HG02970 (cell line): Measurements from ENCODE around the gene LGALS8.
"Not testable (repeated sequence)": the region's sequence is repeated elsewhere in the genome, so short reads cannot be mapped to it uniquely, and the experiment has no call there.

Experiments used
- ATAC-seq: cut with Tn5 transposase; IDR thresholded peaks from one replicate; pipeline ENCODE4 v1.9.1; 2021; ENCODE audit warnings: mild to moderate bottlenecking, moderate library complexity, moderate number of reproducible peaks; ENCODE audit not compliant: unreplicated experiment, low FRiP score

The LGALS8 gene

DNA sequence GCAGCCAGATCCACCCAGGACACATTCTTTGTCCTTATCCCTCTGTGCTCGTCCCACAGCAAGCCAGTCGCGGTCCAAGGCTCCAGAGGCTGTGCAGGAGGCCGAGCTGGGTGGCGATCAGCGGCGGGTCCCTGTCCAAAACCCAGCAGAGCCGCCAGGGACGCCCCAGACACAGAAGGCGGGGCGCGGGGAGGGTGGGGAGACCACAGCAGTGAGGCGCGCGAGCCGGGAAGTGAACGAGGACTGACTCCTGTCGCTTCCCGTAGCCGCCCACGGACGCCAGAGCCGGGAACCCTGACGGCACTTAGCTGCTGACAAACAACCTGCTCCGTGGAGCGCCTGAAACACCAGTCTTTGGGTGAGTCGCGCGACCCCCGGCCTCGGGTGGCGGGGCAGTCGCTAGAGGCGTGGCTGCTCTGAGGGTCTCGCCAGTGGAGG is at the start of gene LGALS8:
TSS of gene LGALS8 (plus strand) at position 279 of the 438 bp plus-strand sequence. CDS start 2,089 bp downstream, outside the sequence.
- ATAC-seq: peak; percentile 62

GRCh38 chr1:236476019-236476418 is 47.8 kb upstream of the LGALS8 start:
- ATAC-seq: no peak

- ATAC-seq: no peak
Measured at GRCh38 chr1:236480758-236481436, 42.9 kb upstream of the LGALS8 start.

- ATAC-seq: no peak
Measured at GRCh38 chr1:236484310-236484971, 39.3 kb upstream of the LGALS8 start.

DNA sequence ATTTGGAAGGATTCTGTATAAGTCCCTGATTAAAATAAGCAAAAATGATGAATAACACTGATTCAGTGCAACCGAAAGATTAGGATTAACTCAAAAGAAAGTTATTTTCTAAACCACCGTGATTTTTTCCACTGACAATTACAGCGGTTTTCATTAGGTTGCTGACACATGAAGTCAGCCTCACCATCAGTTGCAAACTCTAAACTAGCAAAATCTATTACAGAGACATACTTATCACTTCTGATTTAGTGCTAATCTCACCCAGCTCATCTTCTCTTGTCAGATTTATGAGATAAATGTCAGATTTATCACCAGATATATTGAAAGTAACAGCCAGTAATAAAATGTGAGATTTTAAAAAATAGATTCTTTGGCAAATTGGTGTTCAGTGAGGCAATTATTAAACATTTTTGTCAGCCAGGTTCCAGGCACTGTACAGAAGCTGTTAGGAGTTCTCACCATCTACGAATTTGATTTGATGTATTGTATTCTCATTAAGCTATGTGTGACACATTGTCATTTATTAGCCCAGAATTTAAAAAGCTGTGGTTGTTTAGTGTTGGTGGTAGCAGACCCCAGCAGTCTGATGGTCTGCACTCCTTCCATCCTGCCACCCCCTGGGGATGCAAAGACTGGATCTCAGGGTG is 37.3 kb upstream of the LGALS8 start:
- ATAC-seq: no peak

DNA sequence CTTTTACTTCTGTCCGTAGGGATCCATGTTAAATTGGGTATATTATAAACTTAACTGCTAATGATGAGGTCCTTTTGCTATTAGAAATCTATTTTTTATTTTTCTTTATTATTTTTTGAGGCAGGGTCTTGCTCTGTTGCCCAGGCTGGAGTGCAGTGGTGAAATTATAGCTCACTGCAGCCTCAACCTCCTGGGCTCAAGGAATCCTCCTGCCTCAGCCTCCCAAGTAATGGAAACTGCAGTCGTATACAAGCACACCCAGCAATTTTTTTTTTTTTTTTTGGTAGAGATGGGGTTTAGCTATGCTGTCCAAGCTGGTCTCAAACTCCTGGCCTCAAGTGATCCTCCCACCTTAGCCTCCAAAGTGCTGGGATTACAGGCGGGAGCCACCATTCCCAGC is 34.6 kb upstream of the LGALS8 start:
- not testable (repeated sequence) for ATAC-seq

GRCh38 chr1:236489710-236490377 is 33.9 kb upstream of the LGALS8 start:
- ATAC-seq: no peak

DNA sequence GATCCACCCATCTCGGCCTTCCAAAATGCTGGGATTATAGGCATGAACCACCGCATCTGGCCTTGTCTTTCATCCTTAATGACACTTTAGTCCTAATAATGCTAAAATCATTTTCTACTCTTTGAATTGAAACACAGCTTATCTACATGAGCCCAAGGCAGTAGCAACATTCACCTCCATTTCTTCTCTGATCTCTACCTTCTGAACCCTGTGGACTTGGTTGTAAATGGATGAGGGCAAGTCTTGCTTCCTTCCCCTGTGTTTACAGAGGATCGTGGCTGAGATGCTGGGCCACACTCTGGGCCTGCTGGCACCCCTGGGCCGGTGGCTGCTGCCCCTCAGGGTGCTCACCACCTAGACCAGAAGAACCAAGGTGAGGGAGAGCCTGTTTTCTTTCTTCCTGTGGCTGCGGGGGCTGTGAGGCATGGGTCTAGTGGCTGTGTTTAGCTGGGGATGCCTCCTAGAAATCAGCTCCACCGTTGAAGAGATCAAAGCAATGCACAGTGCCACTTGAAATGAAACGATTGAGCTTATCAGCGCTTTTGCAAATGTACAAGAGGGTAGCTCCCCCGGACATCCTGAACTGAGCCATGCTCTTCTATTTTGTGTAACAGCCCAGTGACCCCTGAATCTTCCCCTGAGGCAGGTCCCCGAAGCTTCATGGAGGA is 32.2 kb upstream of the LGALS8 start:
- no peak for ATAC-seq

- no peak for ATAC-seq
Measured at GRCh38 chr1:236492378-236492777, 31.4 kb upstream of the LGALS8 start.

GRCh38 chr1:236494082-236494481 is 29.7 kb upstream of the LGALS8 start:
- no peak for ATAC-seq

DNA sequence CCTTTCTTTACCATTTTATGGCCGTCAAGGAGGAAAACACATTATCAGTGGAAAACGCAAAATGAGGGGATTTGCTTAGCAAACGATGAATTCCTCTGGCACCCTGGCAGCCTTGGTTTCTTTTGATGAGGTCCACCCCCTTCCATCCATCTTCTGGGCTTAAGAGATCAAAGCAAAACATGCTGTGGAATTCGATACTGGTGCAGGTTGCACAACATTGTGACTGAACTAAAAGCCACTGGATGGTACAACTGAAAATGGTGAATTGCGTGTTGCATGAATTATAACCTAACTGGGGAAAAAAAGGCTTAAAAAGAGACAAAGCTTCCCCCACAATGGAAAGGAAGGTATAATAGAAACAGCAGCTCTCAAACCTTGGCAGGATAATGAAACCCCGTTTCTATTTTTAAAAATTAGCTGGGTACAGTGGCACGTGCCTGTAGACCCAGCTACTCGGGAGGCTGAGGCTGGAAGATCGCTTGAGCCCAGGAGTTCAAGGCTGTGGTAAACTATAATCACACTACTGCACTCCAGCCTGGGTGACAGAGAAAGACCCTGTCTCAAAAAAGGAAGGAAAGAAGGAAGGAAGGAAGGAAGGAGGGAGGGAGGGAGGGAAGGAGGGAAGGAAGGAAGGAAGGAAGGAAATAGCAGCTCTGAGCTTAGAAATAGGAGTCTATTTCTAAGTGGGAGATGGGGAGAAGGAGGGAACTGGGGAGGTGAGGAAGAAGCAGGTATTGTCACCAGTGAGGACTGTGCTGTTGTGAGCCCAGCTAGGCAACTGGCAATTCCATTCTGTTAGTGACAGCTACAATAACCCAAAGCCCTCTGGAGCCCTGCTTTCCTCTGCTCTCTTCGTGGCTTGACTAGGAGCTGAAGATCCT is 29.0 kb upstream of the LGALS8 start:
- ATAC-seq: no peak

DNA sequence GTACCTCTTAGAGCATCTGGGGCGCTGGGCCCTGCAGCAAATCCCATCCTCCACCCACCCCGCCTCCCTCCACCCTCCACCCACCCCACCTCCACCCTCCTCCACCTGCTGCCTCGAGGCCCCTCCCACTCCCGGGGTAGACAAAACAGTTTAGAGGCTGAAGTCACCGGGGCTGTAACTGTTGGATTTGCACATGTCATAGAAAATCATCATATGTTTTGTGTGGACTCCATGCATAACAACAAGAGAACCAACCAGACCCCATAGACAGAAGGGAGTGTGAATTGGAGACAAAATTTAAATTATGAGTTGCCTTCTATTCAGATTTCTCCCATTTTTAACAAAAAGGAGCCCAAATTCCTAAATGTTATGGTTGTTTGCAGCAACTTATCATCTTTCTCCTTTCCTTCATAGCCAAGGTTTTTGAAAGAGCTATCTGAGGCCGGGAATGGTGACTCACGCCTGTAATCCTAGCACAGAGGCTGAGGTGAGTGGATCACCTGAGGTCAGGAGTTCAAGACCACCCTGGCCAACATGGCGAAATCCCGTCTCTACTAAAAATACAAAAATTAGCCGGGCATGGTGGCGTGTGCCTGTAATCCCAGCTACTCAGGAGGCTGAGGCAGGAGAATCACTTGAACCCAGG is 28.2 kb upstream of the LGALS8 start:
- ATAC-seq: no peak

DNA sequence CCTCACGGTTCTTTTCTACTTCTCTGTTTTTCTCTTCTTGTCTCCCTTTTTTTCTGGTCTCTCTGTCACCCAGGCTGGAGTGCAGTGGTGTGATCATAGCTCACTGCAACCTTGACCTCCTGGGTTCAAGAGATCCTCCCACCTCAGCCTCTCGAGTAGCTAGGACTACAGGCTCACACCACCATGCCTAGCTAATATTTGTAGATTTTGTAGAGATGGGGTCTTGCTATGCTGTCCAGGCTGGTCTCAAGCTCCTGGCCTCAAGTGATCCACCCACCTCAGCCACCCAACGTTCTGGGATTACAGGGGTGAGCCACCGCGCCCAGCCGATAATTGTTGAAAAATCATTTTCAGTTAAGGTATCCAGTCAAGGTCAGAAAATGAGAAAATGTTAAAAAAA is 25.9 kb upstream of the LGALS8 start:
- ATAC-seq: no peak

DNA sequence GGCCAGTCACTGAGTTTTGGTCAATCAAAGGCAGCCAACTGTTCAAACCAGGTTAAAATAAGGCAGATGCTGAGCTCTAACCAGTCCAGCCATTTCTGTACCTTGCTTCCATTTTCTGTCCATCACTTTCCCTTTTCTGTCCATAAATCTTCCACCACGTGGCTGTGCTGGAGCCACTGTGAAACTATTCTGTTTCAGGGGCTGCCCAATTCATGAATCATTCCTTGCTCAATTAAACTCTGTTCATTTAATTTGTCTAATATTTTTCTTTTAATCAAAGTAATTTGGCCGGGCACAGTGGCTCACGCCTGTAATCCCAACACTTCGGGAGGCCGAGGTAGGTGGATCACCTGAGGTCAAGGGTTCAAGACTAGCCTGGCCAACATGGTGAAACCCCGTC is 22.7 kb upstream of the LGALS8 start:
- ATAC-seq: no peak

DNA sequence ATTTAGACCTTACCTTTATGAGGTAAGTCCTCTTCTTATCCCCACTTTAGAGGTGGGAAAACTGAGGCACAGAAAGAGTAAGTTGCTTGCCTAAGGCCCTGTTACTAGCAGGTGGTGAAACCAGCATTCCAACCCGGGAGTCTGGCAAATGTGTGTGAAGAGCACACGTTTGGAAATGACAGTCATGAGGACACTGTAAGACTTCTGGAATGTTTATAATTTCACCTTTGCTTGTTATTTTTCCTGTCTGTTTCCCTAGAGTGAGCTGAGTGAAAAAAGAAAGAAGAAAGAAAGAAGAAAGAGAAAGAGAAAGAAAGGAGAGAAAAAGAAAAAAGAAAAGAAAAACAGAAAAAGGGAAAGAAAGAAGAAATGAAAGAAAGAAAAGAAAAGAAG is 21.2 kb upstream of the LGALS8 start:
- ATAC-seq: no peak

DNA sequence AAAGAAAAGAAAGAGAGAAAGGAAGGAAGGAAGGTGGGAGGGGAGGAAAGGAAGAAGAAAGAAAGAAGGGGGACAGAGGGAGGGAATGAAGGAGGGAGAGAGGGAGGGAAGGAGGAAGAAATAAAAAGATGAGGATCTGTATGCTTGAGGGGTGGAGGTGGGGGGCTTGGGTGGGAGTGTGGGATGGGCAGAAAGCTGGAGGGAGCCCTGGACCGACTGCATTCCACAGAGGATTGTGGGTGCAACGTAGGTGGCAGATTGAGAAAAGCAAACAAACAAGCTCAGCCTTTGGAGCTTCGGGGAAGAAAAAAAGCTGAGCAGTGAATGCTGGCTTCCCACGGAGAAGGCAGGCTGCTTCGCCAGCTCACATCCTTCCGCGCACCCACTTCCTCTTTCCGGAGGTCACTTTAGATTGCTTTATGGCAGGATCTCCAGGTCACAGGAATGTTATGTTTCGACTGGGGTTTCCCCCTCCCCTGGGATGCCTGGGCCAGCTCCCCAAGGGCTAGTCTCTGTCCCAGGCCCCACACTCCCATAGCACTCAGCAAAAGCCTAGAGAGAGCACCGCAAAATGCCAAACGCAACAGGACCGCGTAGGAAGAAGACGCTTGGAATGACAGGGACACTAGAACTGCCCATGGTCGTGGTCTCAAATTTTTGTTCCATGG is 20.7 kb upstream of the LGALS8 start:
- ATAC-seq: no peak

DNA sequence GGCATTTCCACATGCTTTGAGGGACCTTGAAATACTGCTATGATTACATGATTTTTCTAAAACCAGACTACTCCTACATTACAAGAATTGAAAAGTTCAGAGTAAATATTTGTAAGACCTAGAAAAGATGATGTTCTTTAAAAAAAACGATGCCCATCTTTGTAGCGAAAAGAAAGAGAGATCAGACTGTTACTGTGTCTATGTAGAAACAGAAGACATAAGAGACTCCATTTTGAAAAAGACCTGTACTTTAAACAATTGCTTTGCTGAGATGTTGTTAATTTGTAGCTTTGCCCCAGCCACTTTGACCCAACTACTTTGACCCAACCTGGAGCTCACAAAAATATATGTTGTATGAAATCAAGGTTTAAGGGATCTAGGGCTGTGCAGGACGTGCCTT is 19.4 kb upstream of the LGALS8 start:
- not testable (repeated sequence) for ATAC-seq

- no peak for ATAC-seq
Measured at GRCh38 chr1:236507022-236507700, 16.6 kb upstream of the LGALS8 start.
